HL-60 (cell line): ENCODE measurements around the gene ALPK1.

ENCODE experiments used
- CTCF ChIP-seq: IDR thresholded peaks from one replicate; pipeline ENCODE4 v1.5.1; 2011; ENCODE audit warnings: low read length, control low read depth, inconsistent platforms; ENCODE audit not compliant: insufficient read depth
- GABPA ChIP-seq: IDR thresholded peaks from 2 replicates; pipeline ENCODE4 v1.6.1; 2012; ENCODE audit warnings: low read depth
- POLR2AphosphoS5 ChIP-seq: IDR thresholded peaks from 2 replicates; pipeline ENCODE4 v1.6.1; 2012; ENCODE audit warnings: low read depth
- REST ChIP-seq: IDR thresholded peaks from 2 replicates; pipeline ENCODE4 v1.6.1; 2012; ENCODE audit warnings: low read depth; ENCODE audit not compliant: insufficient replicate concordance
- SPI1 ChIP-seq: IDR thresholded peaks from 2 replicates; pipeline ENCODE4 v1.6.1; 2012; ENCODE audit warnings: low read depth, mild to moderate bottlenecking, borderline replicate concordance

DNA sequence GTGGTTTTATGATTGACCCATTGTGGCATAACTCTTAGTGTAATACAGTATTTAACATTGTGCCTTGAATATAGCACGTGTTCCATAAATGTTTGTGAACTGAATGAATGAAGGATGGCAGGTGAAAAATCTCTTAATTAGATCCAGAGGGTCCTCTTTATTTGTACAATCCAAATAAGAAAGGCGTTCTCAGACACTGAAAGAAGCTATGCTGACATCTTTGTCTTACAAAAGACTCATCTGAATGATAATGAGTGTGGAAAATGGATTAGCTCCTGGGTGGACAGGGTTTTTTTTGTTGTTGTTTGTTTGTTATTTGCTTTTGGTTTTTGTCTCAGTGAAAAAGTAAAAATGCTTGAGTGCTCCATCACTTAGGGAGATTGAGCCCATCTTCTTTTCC lies 156.2 kb downstream of the ALPK1 start:
- no peak for TF ChIP-seq CTCF
- no peak for TF ChIP-seq REST
- TF ChIP-seq POLR2AphosphoS5 = no peak
- TF ChIP-seq GABPA = no peak
- TF ChIP-seq SPI1 = no peak
